Ishikawa (cell line): ENCODE measurements around the gene CEBPE.

Experiments
- CEBPB ChIP-seq: IDR thresholded peaks from 2 replicates; pipeline ENCODE4 v1.6.1; 2012
- CREB1 ChIP-seq: IDR thresholded peaks from 2 replicates; pipeline ENCODE4 v1.6.1; 2012; ENCODE audit warnings: low read depth
- RAD21 ChIP-seq: IDR thresholded peaks from 2 replicates; pipeline ENCODE4 v1.6.1; 2012; ENCODE audit warnings: low read depth
- REST ChIP-seq: IDR thresholded peaks from 2 replicates; pipeline ENCODE4 v1.6.1; 2012; ENCODE audit warnings: low read depth, mild to moderate bottlenecking
- YY1 ChIP-seq: IDR thresholded peaks from 2 replicates; pipeline ENCODE4 v1.6.1; 2012; ENCODE audit warnings: low read depth
- ZBTB7A ChIP-seq: IDR thresholded peaks from 2 replicates; pipeline ENCODE4 v1.6.1; 2012; ENCODE audit warnings: low read depth

GRCh38 chr14:23124337-23124954, 5.4 kb upstream of the CEBPE start:
- TF ChIP-seq YY1 = no peak
- TF ChIP-seq CREB1 = no peak
- no peak for TF ChIP-seq REST
- no peak for TF ChIP-seq RAD21
- TF ChIP-seq CEBPB = no peak
- no peak for TF ChIP-seq ZBTB7A
